Parathyroid adenoma (tissue), 2 donors: Measurements from ENCODE around the gene MAPK1IP1L.

Experiments
- H2AFZ ChIP-seq: fragments of 300-600 bp; sonication (generic); one replicate; pipeline ENCODE4 v1.7.0; 2017; ENCODE audit warnings: antibody characterized with exemption, mild to moderate bottlenecking
- H3K27ac ChIP-seq: fragments of 300-600 bp; sonication (generic); one replicate; pipeline ENCODE4 v1.7.0; 2017
- H3K27me3 ChIP-seq: fragments of 300-600 bp; sonication (generic); one replicate; pipeline ENCODE4 v1.7.0; 2017; ENCODE audit warnings: low read length; ENCODE audit not compliant: control insufficient read depth, insufficient read depth
- H3K36me3 ChIP-seq: fragments of 300-600 bp; sonication (generic); one replicate; pipeline ENCODE4 v1.7.0; 2017; ENCODE audit warnings: low read length; ENCODE audit not compliant: control insufficient read depth, insufficient read depth
- H3K4me1 ChIP-seq: fragments of 300-600 bp; sonication (generic); one replicate; pipeline ENCODE4 v1.7.0; 2017; ENCODE audit warnings: control low read depth
- H3K4me2 ChIP-seq: fragments of 300-600 bp; sonication (generic); one replicate; pipeline ENCODE4 v1.7.0; 2017; ENCODE audit warnings: low read length
- H3K4me3 ChIP-seq: fragments of 300-600 bp; sonication (generic); one replicate; pipeline ENCODE4 v1.7.0; 2017; ENCODE audit warnings: low read depth, low read length
- H3K79me2 ChIP-seq: fragments of 300-600 bp; sonication (generic); one replicate; pipeline ENCODE4 v1.7.0; 2017; ENCODE audit warnings: control low read depth
- H3K9ac ChIP-seq: fragments of 300-600 bp; sonication (generic); one replicate; pipeline ENCODE4 v1.7.0; 2017; ENCODE audit warnings: mild to moderate bottlenecking
- H3K9me3 ChIP-seq: fragments of 300-600 bp; sonication (generic); one replicate; pipeline ENCODE4 v1.7.0; 2017; ENCODE audit warnings: low read length; ENCODE audit not compliant: control insufficient read depth
- CTCF ChIP-seq: fragments of 300-600 bp; sonication (generic); IDR thresholded peaks from one replicate; pipeline ENCODE4 v1.7.0; 2017; ENCODE audit warnings: antibody characterized with exemption, mild to moderate bottlenecking
- donor health status: primary hyperparathyroidism.

MAPK1IP1L gene

GRCh38 chr14:55025948-55026347, 25.5 kb upstream of the MAPK1IP1L start:
- no peak overlapping the region for H3K27ac ChIP-seq
- peak overlapping the region; percentile 98 for H3K4me2 ChIP-seq
- H3K9me3 ChIP-seq: no peaks in the 10 kb centered on the region
- H2AFZ ChIP-seq: peak overlapping the region; percentile 98
- H3K79me2 ChIP-seq: peaks cover 24% of the 10 kb centered on the region
- H3K27me3 ChIP-seq: no peaks in the 10 kb centered on the region
- H3K4me3 ChIP-seq: no peak overlapping the region
- peaks cover 2% of the 10 kb centered on the region for H3K4me1 ChIP-seq
- no peaks in the 10 kb centered on the region for H3K36me3 ChIP-seq
- TF ChIP-seq CTCF: no peak
- H3K9ac ChIP-seq: no peak overlapping the region

GRCh38 chr14:55026441-55026792, 25.0 kb upstream of the MAPK1IP1L start:
- Histone ChIP-seq H3K4me3 (peak overlapping the region; percentile 83), H3K9ac (peak overlapping the region; percentile 40), H3K36me3 (no peaks in the 10 kb centered on the region), H3K4me1 (peaks cover 2% of the 10 kb centered on the region), H2AFZ (peak overlapping the region; percentile 98), H3K27me3 (no peaks in the 10 kb centered on the region), H3K27ac (peak overlapping the region; percentile 80), H3K4me2 (peak overlapping the region; percentile 98), H3K9me3 (no peaks in the 10 kb centered on the region), H3K79me2 (peaks cover 24% of the 10 kb centered on the region)
- no peak for TF ChIP-seq CTCF

GRCh38 chr14:55026793-55027561, 24.5 kb upstream of the MAPK1IP1L start, which contains the start of the genes SOCS4 and WDHD1:
SOCS4 (plus strand) TSS chr14:55027236; CDS start chr14:55043042, 15,806 bp downstream.
WDHD1 (minus strand) TSS chr14:55027099; CDS start chr14:55026787, 312 bp downstream.
- H3K79me2 ChIP-seq: peaks cover 24% of the 10 kb centered on the region
- H3K4me1 ChIP-seq: peaks cover 2% of the 10 kb centered on the region
- H3K27ac ChIP-seq: peak within 1 kb of the TSS; percentile 80
- peak; percentile 27 for TF ChIP-seq CTCF
- no peaks in the 10 kb centered on the region for H3K9me3 ChIP-seq
- peak within 1 kb of the TSS; percentile 42 for H3K9ac ChIP-seq
- peak within 1 kb of the TSS; percentile 98 for H3K4me2 ChIP-seq
- H2AFZ ChIP-seq: peak within 1 kb of the TSS; percentile 98
- no peaks in the 10 kb centered on the region for H3K27me3 ChIP-seq
- peak within 1 kb of the TSS; percentile 83 for H3K4me3 ChIP-seq
- H3K36me3 ChIP-seq: no peaks in the 10 kb centered on the region

GRCh38 chr14:55028066-55028465, 23.4 kb upstream of the MAPK1IP1L start:
- H3K9ac ChIP-seq: no peak overlapping the region
- H3K27ac ChIP-seq: no peak overlapping the region
- H3K4me3 ChIP-seq: peak overlapping the region; percentile 83

More at GRCh38 chr14:55028066-55028465, 23.4 kb upstream of the MAPK1IP1L start:
- no peak for TF ChIP-seq CTCF
- Histone ChIP-seq H2AFZ (peak overlapping the region; percentile 98), H3K79me2 (peaks cover 24% of the 10 kb centered on the region), H3K27me3 (no peaks in the 10 kb centered on the region), H3K9me3 (no peaks in the 10 kb centered on the region), H3K36me3 (no peaks in the 10 kb centered on the region), H3K4me2 (peak overlapping the region; percentile 98), H3K4me1 (peaks cover 2% of the 10 kb centered on the region)
